PC-9 (cell line): ENCODE measurements around the gene ZNRF4.

Experiments used
- CTCF ChIP-seq: fragments of 200-600 bp; sonication (generic); conservative IDR thresholded peaks from 2 replicates; pipeline ENCODE4 v1.6.1; 2017; ENCODE audit warnings: mixed run types, antibody characterized with exemption, mild to moderate bottlenecking, moderate library complexity
- EZH2 ChIP-seq: fragments of 200-600 bp; sonication (generic); IDR thresholded peaks from 2 replicates; pipeline ENCODE4 v1.8.0; 2017; ENCODE audit warnings: antibody characterized with exemption, low read depth

- TF ChIP-seq CTCF: no peak
- no peak for TF ChIP-seq EZH2
Observed at GRCh38 chr19:5435642-5436017, 19.6 kb upstream of the ZNRF4 start.
